Measurements from ENCODE around the gene SLC2A5. TPM values are rescaled to one million over a fixed set of nuclear protein-coding genes. Genes with fewer than 3 reads are reported as not detected.

SLC2A5 gene
- total and polyA plus RNA-seq, 8 donors = 0.19 to 6.4 (median 2.7) TPM; not detected in 3

DNA sequence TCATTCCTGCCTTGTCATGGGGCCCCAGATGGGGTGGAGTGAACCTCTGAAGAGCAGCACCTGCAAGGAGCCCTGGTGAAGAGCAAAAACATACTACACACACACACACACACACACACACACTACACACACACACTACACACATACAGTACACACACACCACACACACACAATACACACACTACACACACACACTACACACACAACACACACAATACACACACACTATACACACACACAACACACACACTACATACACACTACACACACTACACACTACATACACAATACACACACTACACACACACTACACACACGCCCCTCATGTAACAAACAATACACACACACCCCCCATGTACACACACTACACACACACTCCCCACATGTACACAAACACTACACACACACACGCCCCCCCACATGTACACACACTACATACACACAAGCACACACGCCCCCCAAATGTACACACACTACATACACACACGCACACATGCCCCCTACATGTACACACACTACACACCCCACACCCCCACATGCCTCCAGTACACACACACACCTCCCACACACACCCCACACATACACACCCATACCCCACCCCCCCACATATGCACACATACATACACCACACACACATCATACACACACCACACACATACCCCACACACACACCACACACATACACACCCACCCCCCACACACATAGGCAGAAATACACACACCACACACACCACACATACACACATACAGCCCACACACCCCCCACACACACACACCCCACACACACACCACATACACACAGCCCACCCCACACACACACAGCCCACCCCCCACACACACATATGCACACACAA is 9.3 kb downstream of the SLC2A5 start:
- intact Hi-C loops (cut with DNase I; ENCODE audit: low total_unique reads) = no loop called here
- WGBS, 5 donors = 77 to 89% (median 86%) methylated on average over 4 of the region's 4 CpGs
- H3K27ac ChIP-seq = no peak overlapping the region
- no peaks in the 10 kb centered on the region for H3K9me3 ChIP-seq
- H3K4me3 ChIP-seq = no peak overlapping the region
- peaks cover 0 to 4% (median 0%) of the 10 kb centered on the region in 4 donors for H3K36me3 ChIP-seq
- peaks cover 0 to 18% (median 4%) of the 10 kb centered on the region in 4 donors for H3K4me1 ChIP-seq
- TF ChIP-seq, protein P1, sequence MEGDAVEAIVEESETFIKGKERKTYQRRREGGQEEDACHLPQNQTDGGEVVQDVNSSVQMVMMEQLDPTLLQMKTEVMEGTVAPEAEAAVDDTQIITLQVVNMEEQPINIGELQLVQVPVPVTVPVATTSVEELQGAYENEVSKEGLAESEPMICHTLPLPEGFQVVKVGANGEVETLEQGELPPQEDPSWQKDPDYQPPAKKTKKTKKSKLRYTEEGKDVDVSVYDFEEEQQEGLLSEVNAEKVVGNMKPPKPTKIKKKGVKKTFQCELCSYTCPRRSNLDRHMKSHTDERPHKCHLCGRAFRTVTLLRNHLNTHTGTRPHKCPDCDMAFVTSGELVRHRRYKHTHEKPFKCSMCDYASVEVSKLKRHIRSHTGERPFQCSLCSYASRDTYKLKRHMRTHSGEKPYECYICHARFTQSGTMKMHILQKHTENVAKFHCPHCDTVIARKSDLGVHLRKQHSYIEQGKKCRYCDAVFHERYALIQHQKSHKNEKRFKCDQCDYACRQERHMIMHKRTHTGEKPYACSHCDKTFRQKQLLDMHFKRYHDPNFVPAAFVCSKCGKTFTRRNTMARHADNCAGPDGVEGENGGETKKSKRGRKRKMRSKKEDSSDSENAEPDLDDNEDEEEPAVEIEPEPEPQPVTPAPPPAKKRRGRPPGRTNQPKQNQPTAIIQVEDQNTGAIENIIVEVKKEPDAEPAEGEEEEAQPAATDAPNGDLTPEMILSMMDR (IDR thresholded peaks at IDR 0.05) = no peak
- TF ChIP-seq POLR2AphosphoS5 (IDR thresholded peaks at IDR 0.05) = no peak
- no peak for TF ChIP-seq POLR2A (IDR thresholded peaks at IDR 0.05)
- TF ChIP-seq EP300 (IDR thresholded peaks at IDR 0.05) = no peak
- no peak for DNase-seq
- H3K27me3 ChIP-seq = no peaks in the 10 kb centered on the region

DNA sequence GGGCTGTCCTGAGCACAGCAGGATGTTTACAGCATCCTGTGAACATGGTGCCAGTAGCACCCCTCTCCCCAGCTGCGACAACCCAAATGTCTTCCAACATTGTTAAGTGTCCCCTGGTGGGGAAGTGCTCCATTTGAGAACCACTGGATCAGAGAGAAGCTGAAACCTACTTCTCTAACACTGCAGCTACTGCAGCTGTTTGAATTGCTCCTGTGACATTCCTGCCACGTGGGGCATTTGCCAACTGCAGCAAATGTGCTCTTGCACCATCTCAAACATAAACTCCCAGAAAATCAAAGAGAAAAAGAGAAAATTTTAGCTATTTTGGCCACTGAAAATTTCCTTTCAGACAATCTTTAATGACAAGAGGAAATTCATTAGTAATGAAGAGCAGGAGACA is 11.0 kb downstream of the SLC2A5 start:
- WGBS, 5 donors = 37 to 71% (median 52%) methylated on average over 2 of the region's 2 CpGs

DNA sequence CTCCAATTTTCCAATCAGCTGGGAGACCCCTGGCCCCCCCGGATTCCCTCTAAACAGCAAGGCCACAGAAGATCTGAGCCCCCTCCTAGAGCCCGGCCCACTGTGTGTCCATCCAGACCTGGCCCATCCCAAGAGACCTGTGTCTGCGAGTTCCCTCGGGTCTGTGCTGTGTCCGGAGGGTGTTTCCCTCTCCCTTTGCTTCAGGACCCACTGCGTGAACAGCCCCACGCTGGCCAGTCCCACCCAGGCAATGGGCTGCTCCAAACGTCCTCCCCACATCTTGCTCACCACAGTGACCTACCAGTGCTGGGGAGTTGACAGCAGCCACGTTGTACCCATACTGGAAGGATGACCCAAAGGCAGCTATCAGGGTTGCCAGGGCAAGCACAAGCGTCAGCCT is 11.6 kb downstream of the SLC2A5 start:
- 76 to 88% (median 78%) methylated on average over 7 to 10 of the region's 10 CpGs for WGBS, 5 donors
- no peak for DNase-seq
- Histone ChIP-seq H3K27me3 (no peaks in the 10 kb centered on the region), H3K4me1 (peaks cover 0 to 9% (median 4%) of the 10 kb centered on the region in 4 donors), H3K4me3 (no peak overlapping the region), H3K36me3 (peaks cover 0 to 4% (median 0%) of the 10 kb centered on the region in 4 donors), H3K9me3 (no peaks in the 10 kb centered on the region), H3K27ac (no peak overlapping the region)
- TF ChIP-seq, protein P1 (IDR thresholded peaks at IDR 0.05) = no peak
- TF ChIP-seq POLR2AphosphoS5 (IDR thresholded peaks at IDR 0.05) (no peak), EP300 (IDR thresholded peaks at IDR 0.05) (no peak), POLR2A (IDR thresholded peaks at IDR 0.05) (no peak)
- intact Hi-C loops (cut with DNase I; ENCODE audit: low total_unique reads) = no loop called here

More for the DNA sequence above, 11.0 kb downstream of the SLC2A5 start:
- TF ChIP-seq EP300 (IDR thresholded peaks at IDR 0.05) (no peak), POLR2AphosphoS5 (IDR thresholded peaks at IDR 0.05) (no peak), POLR2A (IDR thresholded peaks at IDR 0.05) (no peak)
- TF ChIP-seq, protein P1 (IDR thresholded peaks at IDR 0.05) = no peak
- Histone ChIP-seq H3K27ac (no peak overlapping the region), H3K4me1 (peaks cover 0 to 9% (median 4%) of the 10 kb centered on the region in 4 donors), H3K4me3 (no peak overlapping the region), H3K9me3 (no peaks in the 10 kb centered on the region), H3K27me3 (no peaks in the 10 kb centered on the region), H3K36me3 (peaks cover 0 to 4% (median 0%) of the 10 kb centered on the region in 4 donors)
- no peak for DNase-seq
- intact Hi-C loops (cut with DNase I; ENCODE audit: low total_unique reads) = no loop called here

DNA sequence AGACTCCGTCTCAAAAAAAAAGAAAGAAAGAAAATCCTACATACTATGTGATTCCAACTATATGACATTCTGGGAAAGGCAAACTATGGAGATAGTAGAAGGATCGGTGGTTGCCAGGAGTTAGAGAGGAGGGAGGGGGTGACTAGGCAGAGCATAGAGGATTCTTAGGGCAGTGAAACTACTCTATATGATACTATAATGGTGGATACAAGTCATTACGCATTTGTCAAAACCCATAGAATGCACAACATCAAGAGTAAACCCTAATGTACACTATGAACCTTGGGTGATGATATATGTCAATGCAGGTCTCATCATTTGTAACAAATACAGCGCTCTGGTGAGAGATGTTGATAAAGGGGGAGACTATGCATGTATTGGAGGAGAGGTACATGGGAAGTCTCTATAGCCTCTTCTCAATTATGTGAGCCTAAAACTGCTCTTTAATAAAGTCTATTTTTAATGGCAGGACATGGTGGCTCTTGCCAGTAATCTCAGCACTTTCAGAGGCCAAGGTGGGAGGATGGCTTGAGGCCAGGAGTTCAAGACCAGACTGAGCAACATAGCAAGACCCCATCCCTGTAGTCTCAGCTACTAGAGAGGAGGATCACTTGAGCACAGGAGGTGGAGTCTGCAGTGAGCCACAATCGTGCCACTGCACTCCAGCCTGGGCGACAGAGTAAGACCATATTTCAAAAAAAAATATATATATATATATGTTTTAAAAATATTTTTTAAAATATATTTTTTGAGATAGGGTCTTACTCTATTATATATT is 17.0 kb downstream of the SLC2A5 start:
- Histone ChIP-seq H3K4me3 (no peak overlapping the region), H3K9me3 (no peaks in the 10 kb centered on the region), H3K4me1 (no peaks in the 10 kb centered on the region), H3K36me3 (peaks cover 0 to 4% (median 0%) of the 10 kb centered on the region in 4 donors), H3K27me3 (no peaks in the 10 kb centered on the region), H3K27ac (no peak overlapping the region)
- intact Hi-C loops (cut with DNase I; ENCODE audit: low total_unique reads) = no loop called here
- WGBS, 5 donors = 89 to 94% (median 93%) methylated on average over 6 of the region's 6 CpGs
- DNase-seq = no peak
- TF ChIP-seq EP300 (IDR thresholded peaks at IDR 0.05) (no peak), POLR2A (IDR thresholded peaks at IDR 0.05) (no peak), POLR2AphosphoS5 (IDR thresholded peaks at IDR 0.05) (no peak)
- TF ChIP-seq, protein P1 (IDR thresholded peaks at IDR 0.05) = no peak
